Measurements from ENCODE around the gene ADAM22. TPM values are rescaled to one million over a fixed set of nuclear protein-coding genes. Genes with fewer than 3 reads are reported as not detected.

Gene ADAM22
- total RNA-seq, 4 donors from 2014 or later: 0.88 to 2.5 (median 1.6) TPM

- DNase-seq: no peak
- Histone ChIP-seq H3K36me3 (no peaks in the 10 kb centered on the region), H3K27me3 (no peaks in the 10 kb centered on the region), H3K4me3 (no peak overlapping the region), H3K9me3 (no peaks in the 10 kb centered on the region), H3K27ac (no peak overlapping the region), H3K4me1 (peaks cover 0 to 3% (median 0%) of the 10 kb centered on the region in 4 donors)
- TF ChIP-seq POLR2A (IDR thresholded peaks at IDR 0.05) (no peak), CTCF (IDR thresholded peaks at IDR 0.05) (no peak)
Observed at GRCh38 chr7:88083883-88084282, 149.8 kb downstream of the ADAM22 start.

DNA sequence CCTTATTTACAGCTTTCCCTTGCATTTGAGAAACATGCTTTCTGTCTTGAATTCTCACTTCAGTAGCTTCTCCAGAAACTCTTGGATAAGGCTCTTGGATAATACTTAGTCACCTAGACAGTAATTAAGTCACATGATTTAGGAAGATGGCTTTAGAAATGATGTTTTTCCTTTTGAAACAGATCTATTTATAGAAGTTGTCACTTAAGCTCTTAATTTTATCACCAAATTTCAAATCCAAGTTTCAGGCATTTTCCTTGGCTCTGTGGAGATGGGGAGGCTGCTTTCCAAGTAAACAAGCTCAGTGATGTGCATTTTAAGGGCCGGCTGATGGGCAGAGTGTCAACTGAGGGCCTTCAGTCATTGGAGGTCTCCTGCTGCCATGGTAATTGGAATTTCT lies 155.5 kb downstream of the ADAM22 start:
- no peaks in the 10 kb centered on the region for H3K9me3 ChIP-seq
- TF ChIP-seq POLR2A (IDR thresholded peaks at IDR 0.05): no peak
- no peak for TF ChIP-seq CTCF (IDR thresholded peaks at IDR 0.05)
- H3K27me3 ChIP-seq: no peaks in the 10 kb centered on the region
- H3K27ac ChIP-seq: no peak overlapping the region
- H3K36me3 ChIP-seq: no peaks in the 10 kb centered on the region
- DNase-seq: no peak
- no peak overlapping the region for H3K4me3 ChIP-seq
- peaks cover 0 to 3% (median 0%) of the 10 kb centered on the region in 4 donors for H3K4me1 ChIP-seq

- no peak overlapping the region for H3K4me3 ChIP-seq
- DNase-seq: no peak
- no peak for TF ChIP-seq CTCF (IDR thresholded peaks at IDR 0.05)
- TF ChIP-seq POLR2A (IDR thresholded peaks at IDR 0.05): no peak
- no peaks in the 10 kb centered on the region for H3K36me3 ChIP-seq
- H3K27ac ChIP-seq: no peak overlapping the region
- H3K9me3 ChIP-seq: no peaks in the 10 kb centered on the region
- H3K27me3 ChIP-seq: no peaks in the 10 kb centered on the region
- peaks cover 0 to 3% (median 0%) of the 10 kb centered on the region in 4 donors for H3K4me1 ChIP-seq
Observed at GRCh38 chr7:88090240-88090639, 156.2 kb downstream of the ADAM22 start.

DNA sequence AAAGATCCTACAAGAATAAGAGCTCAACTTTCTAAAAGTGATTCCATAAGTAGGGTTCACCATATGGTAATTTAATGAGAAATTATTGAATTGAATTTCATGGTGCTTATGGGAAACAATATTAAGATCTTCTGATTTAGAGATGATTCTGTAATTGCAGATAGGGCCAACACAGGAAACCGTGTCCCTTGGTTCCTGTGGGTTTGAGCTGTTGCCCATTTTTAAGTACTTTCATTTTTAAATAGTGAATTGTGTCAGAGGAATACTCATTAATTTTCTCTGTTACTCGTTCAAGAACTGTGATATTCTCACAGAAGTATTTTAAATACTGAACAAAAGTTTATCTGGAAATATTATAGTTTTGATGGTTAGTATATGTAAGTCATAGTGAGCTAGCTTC lies 156.6 kb downstream of the ADAM22 start:
- Histone ChIP-seq H3K27ac (no peak overlapping the region), H3K4me1 (peaks cover 0 to 3% (median 0%) of the 10 kb centered on the region in 4 donors), H3K36me3 (no peaks in the 10 kb centered on the region), H3K4me3 (no peak overlapping the region), H3K27me3 (no peaks in the 10 kb centered on the region), H3K9me3 (no peaks in the 10 kb centered on the region)
- no peak for DNase-seq
- no peak for TF ChIP-seq CTCF (IDR thresholded peaks at IDR 0.05)
- no peak for TF ChIP-seq POLR2A (IDR thresholded peaks at IDR 0.05)

GRCh38 chr7:88091988-88092675 lies 158.1 kb downstream of the ADAM22 start:
- TF ChIP-seq POLR2A (IDR thresholded peaks at IDR 0.05) (no peak), CTCF (IDR thresholded peaks at IDR 0.05) (no peak)
- peaks cover 0 to 3% (median 0%) of the 10 kb centered on the region in 4 donors for H3K4me1 ChIP-seq
- no peak overlapping the region for H3K4me3 ChIP-seq
- no peaks in the 10 kb centered on the region for H3K9me3 ChIP-seq
- H3K27ac ChIP-seq: no peak overlapping the region
- no peaks in the 10 kb centered on the region for H3K36me3 ChIP-seq
- H3K27me3 ChIP-seq: no peaks in the 10 kb centered on the region
- DNase-seq: no peak

GRCh38 chr7:88092676-88092999 lies 158.6 kb downstream of the ADAM22 start:
- Histone ChIP-seq H3K27me3 (no peaks in the 10 kb centered on the region), H3K4me3 (no peak overlapping the region), H3K4me1 (peaks cover 0 to 3% (median 0%) of the 10 kb centered on the region in 4 donors), H3K9me3 (no peaks in the 10 kb centered on the region), H3K36me3 (no peaks in the 10 kb centered on the region), H3K27ac (no peak overlapping the region)
- DNase-seq: no peak
- TF ChIP-seq CTCF (IDR thresholded peaks at IDR 0.05): no peak
- no peak for TF ChIP-seq POLR2A (IDR thresholded peaks at IDR 0.05)
